ENCODE results near the gene ZNF229. TPM values are rescaled to one million over a fixed set of nuclear protein-coding genes. Genes with fewer than 3 reads are reported as not detected.
"Not testable (repeated sequence)": the region's sequence is repeated elsewhere in the genome, so short reads cannot be mapped to it uniquely, and the experiment has no call there.

Gene ZNF229
- total RNA-seq, 1 experiment from 2014 or later, result 13.4 TPM

DNA sequence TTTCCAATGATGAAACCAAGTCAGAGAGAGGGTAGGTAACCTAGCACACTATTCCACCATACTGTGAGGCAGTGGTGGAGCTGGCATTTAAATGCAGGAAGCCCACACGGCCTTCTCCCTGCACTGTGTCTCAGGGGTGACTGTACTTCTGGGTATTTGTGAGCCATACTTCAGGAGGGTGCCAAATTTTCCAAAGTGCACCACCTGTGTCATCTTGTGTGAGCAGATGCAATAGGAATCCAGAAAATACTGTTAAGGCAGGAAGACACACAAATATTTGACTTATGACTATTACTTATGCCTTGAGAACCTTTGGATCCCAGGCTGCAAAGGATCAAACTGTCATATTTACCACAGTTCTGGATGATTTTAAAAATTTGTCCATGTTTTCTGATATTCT is 17.3 kb downstream of the ZNF229 start:
- ChIA-PET CTCF (no interaction called here), POLR2A (ENCODE audit: low non-redundant PET) (no interaction called here)
- Histone ChIP-seq H3K9me3 (ENCODE audit: low read depth, low read length, poor library complexity, severe bottlenecking) (peaks cover 48% of the 10 kb centered on the region), H3K27ac (ENCODE audit: low read depth, low read length, poor library complexity, severe bottlenecking) (no peak overlapping the region), H3K36me3 (ENCODE audit: insufficient read depth, low read length, poor library complexity, severe bottlenecking) (peaks cover 12% of the 10 kb centered on the region), H3K4me3 (ENCODE audit: low read depth, low read length, poor library complexity, severe bottlenecking) (no peak overlapping the region), H3K27me3 (replicated peaks; ENCODE audit: insufficient read depth, low read depth, low read length, poor library complexity) (no peaks in the 10 kb centered on the region), H3K4me1 (ENCODE audit: insufficient read depth, low read length, poor library complexity, severe bottlenecking) (no peaks in the 10 kb centered on the region)
- intact Hi-C loops (cut with micrococcal nuclease; ENCODE audit: unreplicated experiment), result no loop called here
- no peak for DNase-seq (ENCODE audit: low spot score)
- BruUV-seq (replicated peaks), result no TSS peak
- TF ChIP-seq, protein P1, sequence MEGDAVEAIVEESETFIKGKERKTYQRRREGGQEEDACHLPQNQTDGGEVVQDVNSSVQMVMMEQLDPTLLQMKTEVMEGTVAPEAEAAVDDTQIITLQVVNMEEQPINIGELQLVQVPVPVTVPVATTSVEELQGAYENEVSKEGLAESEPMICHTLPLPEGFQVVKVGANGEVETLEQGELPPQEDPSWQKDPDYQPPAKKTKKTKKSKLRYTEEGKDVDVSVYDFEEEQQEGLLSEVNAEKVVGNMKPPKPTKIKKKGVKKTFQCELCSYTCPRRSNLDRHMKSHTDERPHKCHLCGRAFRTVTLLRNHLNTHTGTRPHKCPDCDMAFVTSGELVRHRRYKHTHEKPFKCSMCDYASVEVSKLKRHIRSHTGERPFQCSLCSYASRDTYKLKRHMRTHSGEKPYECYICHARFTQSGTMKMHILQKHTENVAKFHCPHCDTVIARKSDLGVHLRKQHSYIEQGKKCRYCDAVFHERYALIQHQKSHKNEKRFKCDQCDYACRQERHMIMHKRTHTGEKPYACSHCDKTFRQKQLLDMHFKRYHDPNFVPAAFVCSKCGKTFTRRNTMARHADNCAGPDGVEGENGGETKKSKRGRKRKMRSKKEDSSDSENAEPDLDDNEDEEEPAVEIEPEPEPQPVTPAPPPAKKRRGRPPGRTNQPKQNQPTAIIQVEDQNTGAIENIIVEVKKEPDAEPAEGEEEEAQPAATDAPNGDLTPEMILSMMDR (conservative IDR thresholded peaks at IDR 0.05; ENCODE audit: low read depth, low read length), result no peak
- TF ChIP-seq EZH2 (IDR thresholded peaks at IDR 0.05; ENCODE audit: borderline replicate concordance, low read depth, low read length, poor library complexity, severe bottlenecking), result no peak

DNA sequence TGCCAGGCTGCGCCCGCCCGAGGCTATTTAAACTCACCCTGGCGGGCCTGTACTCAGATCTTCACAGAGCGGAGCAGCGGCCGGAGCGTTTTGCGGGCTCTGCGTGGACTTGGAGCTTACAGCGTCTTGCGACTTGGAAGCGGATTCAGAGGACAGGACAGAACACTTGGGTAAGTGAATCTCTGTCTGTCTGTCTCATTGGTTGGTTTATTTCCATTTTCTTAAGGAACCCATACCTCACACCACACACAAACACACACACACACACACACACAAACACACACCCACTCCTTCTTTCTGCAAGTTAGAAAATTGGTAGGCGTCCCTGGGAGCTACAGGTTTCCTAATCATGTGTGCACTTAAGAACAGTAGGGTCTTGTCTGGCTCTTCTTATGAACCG is 32.7 kb downstream of the ZNF229 start:
- CTCF ChIA-PET; H3K27me3 ChIP-seq (replicated peaks; ENCODE audit: insufficient read depth, low read depth, low read length, poor library complexity); intact Hi-C loops (cut with micrococcal nuclease; ENCODE audit: unreplicated experiment); H3K36me3 ChIP-seq (ENCODE audit: insufficient read depth, low read length, poor library complexity, severe bottlenecking); DNase-seq (ENCODE audit: low spot score); H3K4me1 ChIP-seq (ENCODE audit: insufficient read depth, low read length, poor library complexity, severe bottlenecking); BruUV-seq (replicated peaks); H3K9me3 ChIP-seq (ENCODE audit: low read depth, low read length, poor library complexity, severe bottlenecking); H3K4me3 ChIP-seq (ENCODE audit: low read depth, low read length, poor library complexity, severe bottlenecking); POLR2A ChIA-PET (ENCODE audit: low non-redundant PET); H3K27ac ChIP-seq (ENCODE audit: low read depth, low read length, poor library complexity, severe bottlenecking): not testable (repeated sequence)

DNA sequence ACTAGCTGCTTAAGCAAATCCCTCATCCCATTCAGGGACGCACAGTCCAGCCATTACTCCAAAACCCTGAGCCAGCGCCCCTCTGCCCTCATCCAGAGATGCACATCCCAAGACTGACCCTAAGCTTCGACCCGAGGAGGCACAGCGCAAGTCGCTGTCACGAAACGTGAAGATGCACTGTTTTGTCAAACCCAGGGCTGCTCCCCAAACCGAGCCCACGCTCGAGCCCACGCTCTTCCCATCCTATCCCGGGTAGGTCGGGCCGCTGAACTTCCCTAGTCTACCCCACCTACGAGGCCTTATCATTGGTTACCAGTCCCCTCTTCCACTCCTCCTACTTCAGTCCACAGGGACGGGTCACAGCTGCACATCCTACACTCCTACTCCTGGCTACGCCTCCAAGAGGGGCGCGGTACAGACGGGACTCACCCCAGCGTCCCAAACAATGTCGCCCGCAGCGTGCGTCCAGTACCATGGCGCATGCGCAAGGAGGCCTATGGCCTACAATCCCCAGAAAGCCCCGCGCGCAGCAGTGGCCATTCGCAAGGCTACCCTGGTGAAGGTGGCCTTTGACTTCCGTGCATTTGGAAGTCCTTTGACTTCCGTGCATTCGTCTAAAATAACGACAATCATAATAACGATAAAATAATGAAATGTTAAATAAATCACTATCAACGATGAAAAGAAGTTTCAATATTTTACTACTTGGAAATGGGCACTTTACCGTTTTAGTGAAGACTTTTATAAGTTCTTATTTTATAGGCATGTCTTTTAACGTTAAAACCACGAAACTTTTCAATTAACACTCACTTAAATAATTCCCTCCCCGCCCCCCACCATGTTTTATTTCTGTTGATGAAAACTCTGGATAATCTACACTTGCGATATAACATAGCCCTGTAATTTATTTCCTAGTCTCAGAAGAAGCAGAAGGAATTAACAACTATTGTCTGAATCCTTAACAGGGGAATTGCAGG is 46.8 kb downstream of the ZNF229 start, which contains the start of gene ZNF285:
Gene ZNF285 (minus strand): TSS at position 470 of the 977 bp plus-strand sequence. CDS start 4,395 bp downstream, outside the sequence.
- BruUV-seq (replicated peaks), result TSS peak; percentile 71
- H3K4me3 ChIP-seq (ENCODE audit: low read depth, low read length, poor library complexity, severe bottlenecking), result peak within 1 kb of the TSS; percentile 57
- H3K27ac ChIP-seq (ENCODE audit: low read depth, low read length, poor library complexity, severe bottlenecking), result no peak within 1 kb of the TSS
- DNase-seq (ENCODE audit: low spot score), result peak; percentile 95
- H3K27me3 ChIP-seq (replicated peaks; ENCODE audit: insufficient read depth, low read depth, low read length, poor library complexity), result no peaks in the 10 kb centered on the region
- ChIA-PET POLR2A (ENCODE audit: low non-redundant PET) (interaction anchor here (0.8 kb wide), 1 partner anchor 248 kb away, joined by 3 read pairs; no protein-coding TSS in a partner anchor), CTCF (no interaction called here)
- no peaks in the 10 kb centered on the region for H3K36me3 ChIP-seq (ENCODE audit: insufficient read depth, low read length, poor library complexity, severe bottlenecking)
- intact Hi-C loops (cut with micrococcal nuclease; ENCODE audit: unreplicated experiment), result no loop called here
- no peaks in the 10 kb centered on the region for H3K9me3 ChIP-seq (ENCODE audit: low read depth, low read length, poor library complexity, severe bottlenecking)
- TF ChIP-seq EZH2 (IDR thresholded peaks at IDR 0.05; ENCODE audit: borderline replicate concordance, low read depth, low read length, poor library complexity, severe bottlenecking), result no peak
- TF ChIP-seq, protein P1 (conservative IDR thresholded peaks at IDR 0.05; ENCODE audit: low read depth, low read length), result no peak
- H3K4me1 ChIP-seq (ENCODE audit: insufficient read depth, low read length, poor library complexity, severe bottlenecking), result no peaks in the 10 kb centered on the region

DNA sequence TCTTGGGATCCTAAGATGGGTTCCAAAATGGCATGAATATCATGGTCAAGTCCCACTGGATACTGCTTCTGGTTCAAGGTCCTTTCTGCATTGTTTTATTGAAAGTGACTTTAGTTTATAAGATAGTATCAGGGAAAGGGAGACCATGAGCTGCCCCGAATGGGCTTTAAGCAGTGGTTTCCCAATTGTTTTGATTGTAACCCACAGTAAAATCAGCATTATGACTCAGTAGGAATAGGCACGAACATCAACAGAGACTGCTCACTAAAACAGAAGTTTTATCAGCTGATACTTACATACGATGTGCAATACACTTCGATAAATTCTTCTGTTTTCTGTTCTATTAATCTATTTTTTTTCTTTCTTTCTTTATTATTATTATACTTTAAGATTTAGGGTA is 59.0 kb downstream of the ZNF229 start:
- DNase-seq (ENCODE audit: low spot score); H3K27me3 ChIP-seq (replicated peaks; ENCODE audit: insufficient read depth, low read depth, low read length, poor library complexity); H3K9me3 ChIP-seq (ENCODE audit: low read depth, low read length, poor library complexity, severe bottlenecking); H3K36me3 ChIP-seq (ENCODE audit: insufficient read depth, low read length, poor library complexity, severe bottlenecking); intact Hi-C loops (cut with micrococcal nuclease; ENCODE audit: unreplicated experiment); H3K4me3 ChIP-seq (ENCODE audit: low read depth, low read length, poor library complexity, severe bottlenecking); H3K27ac ChIP-seq (ENCODE audit: low read depth, low read length, poor library complexity, severe bottlenecking); CTCF ChIA-PET; BruUV-seq (replicated peaks); POLR2A ChIA-PET (ENCODE audit: low non-redundant PET); H3K4me1 ChIP-seq (ENCODE audit: insufficient read depth, low read length, poor library complexity, severe bottlenecking): not testable (repeated sequence)

Other genes with a start within 250 kb of the ZNF229 start
- gene ZNF227, start 235.9 kb downstream of the ZNF229 start, total RNA-seq (2021), result 31.6 and 34.3 TPM in 2 replicates
- gene ZNF233, start 188.6 kb downstream of the ZNF229 start, total RNA-seq (2021), result 1.1 and 1.2 TPM in 2 replicates
- 9.9 and 10.0 TPM in 2 replicates for gene ZNF235, start 143.4 kb downstream of the ZNF229 start, total RNA-seq (2021)
- gene ZNF112, start 91.8 kb downstream of the ZNF229 start, total RNA-seq (2021), result 7.8 and 8.2 TPM in 2 replicates
- 3.0 and 3.9 TPM in 2 replicates for gene ZNF285, start 46.9 kb downstream of the ZNF229 start, total RNA-seq (2021)
- 10.4 and 10.8 TPM in 2 replicates for gene ZNF180, start 52.0 kb upstream of the ZNF229 start, total RNA-seq (2021)
- gene CEACAM20, start 81.2 kb upstream of the ZNF229 start, total RNA-seq (2021), result 0.15 TPM in 1 of 2 replicates, not detected in the other
- not detected in 2 replicates for gene IGSF23, start 165.1 kb upstream of the ZNF229 start, total RNA-seq (2021)
- gene PVR, start 195.4 kb upstream of the ZNF229 start, total RNA-seq (2021), result 26.8 and 29.5 TPM in 2 replicates
- 2.5 and 2.9 TPM in 2 replicates for gene CEACAM19, start 223.0 kb upstream of the ZNF229 start, total RNA-seq (2021)

All from A673 (cell line).